H1 (cell line): ENCODE results near the gene RIN3. TPM values are rescaled to one million over a fixed set of nuclear protein-coding genes. Genes with fewer than 3 reads are reported as not detected.

ENCODE experiments used
- HDAC2 ChIP-seq, 2 experiments: fragments of 300-600 bp in 1 of 2; sonication (generic) in 1 of 2; IDR thresholded peaks; 2 replicates each; pipeline ENCODE4 v1.6.1; 2011 to 2012; ENCODE audit warnings: low read depth in 2 of 2, low read length in 2 of 2, mild to moderate bottlenecking in 2 of 2, moderate library complexity in 2 of 2, borderline replicate concordance in 1 of 2, inconsistent platforms in 1 of 2
- RNF2 ChIP-seq: fragments of 200-900, 300-1000 bp; sonication (generic); IDR thresholded peaks from 2 replicates; pipeline ENCODE4 v1.7.1; 2016; ENCODE audit warnings: borderline replicate concordance, low read depth, mild to moderate bottlenecking, antibody characterized with exemption, low read length; ENCODE audit not compliant: poor library complexity, severe bottlenecking; ENCODE audit errors: missing control alignments
- TAF1 ChIP-seq: IDR thresholded peaks from 2 replicates; pipeline ENCODE4 v1.6.1; 2011; ENCODE audit warnings: mild to moderate bottlenecking, low read depth, low read length
- polyA plus RNA-seq, 7 experiments: library from polyadenylated mRNA; depleted of rRNA in 3 of 7; stranded (reverse) in 5 of 7; unstranded in 2 of 7; fragments of >200 nt in 5 of 7; fragments of 200-250 nt in 2 of 7; gene quantifications; 1 replicate in 5 of 7; 2 replicates in 1 of 7; 4 replicates in 1 of 7; pipeline versions ENCODE4 v1.2.1 to v1.2.3, GENCODE V29; 2011 to 2013; ENCODE audit warnings: missing spikeins in 2 of 7, mixed read lengths in 2 of 7
- total RNA-seq: library from RNA; stranded (reverse); fragmentation: NEBNext Ultra II Directional; extraction: Animal tissue kit (Norgen Biotek cat#: 25700); gene quantifications from 2 replicates; pipeline ENCODE4 v1.2.1, GENCODE V29; 2021

The RIN3 gene
- total and polyA plus RNA-seq, 2 of the 8 experiments (the other 6 are each of a cell fraction or from before 2014, with no cell fraction given) = 0.59 to 1.5 TPM

GRCh38 chr14:92605274-92605940, 91.8 kb downstream of the RIN3 start (continued):
- TF ChIP-seq RNF2 (no peak), HDAC2 (IDR thresholded peaks at IDR 0.05; ENCODE audit: borderline replicate concordance in 1 of 2, low read depth in 2 of 2, low read length in 2 of 2) (no peak), TAF1 (no peak)
